Measurements from ENCODE around the gene ZNF154.

ZNF154 gene

DNA sequence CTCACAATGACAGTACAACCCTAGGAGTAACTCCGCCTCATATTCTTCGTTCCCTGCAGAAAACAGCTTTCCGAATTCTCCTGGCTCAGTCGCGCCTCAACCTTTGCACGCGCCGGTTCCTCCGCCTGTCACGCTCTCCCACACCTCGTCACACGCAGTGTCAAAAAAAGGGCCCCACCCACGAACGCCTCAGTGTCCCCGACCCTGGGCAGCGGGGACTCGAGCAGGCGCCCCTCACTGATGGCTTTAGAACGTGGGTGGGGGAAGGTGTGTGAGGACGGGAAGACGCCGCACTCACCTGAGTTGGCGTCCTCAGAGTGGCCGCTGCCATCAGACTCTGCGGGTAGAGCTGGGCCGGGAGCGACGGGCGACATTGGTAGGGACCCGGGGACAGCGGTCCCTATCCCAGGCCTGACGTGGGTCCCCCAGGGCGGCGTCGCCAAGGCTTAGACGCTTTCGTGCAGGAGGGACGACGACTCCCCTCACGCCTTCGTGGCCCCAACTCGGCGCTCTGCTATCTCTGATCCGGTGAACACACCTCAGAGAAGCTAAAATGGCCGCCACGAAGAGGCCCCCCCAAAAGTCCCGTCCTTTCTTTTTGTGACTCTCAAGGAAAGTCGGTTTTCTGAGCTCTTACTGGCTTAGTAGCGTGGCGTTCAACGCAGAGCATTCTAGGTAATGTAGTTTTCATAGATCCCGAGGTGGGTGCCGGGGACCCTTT is at the start of gene ZNF154:
Gene ZNF154, minus strand, starts transcription at position 564 of the 721 bp plus-strand sequence. Its CDS starts 233 bp downstream, at position 331.
- TF ChIP-seq FOXM1 (IDR thresholded peaks at IDR 0.05; ENCODE audit: borderline replicate concordance, low read depth) (no peak), EP300 (IDR thresholded peaks at IDR 0.05; ENCODE audit: borderline replicate concordance) (no peak)

DNA sequence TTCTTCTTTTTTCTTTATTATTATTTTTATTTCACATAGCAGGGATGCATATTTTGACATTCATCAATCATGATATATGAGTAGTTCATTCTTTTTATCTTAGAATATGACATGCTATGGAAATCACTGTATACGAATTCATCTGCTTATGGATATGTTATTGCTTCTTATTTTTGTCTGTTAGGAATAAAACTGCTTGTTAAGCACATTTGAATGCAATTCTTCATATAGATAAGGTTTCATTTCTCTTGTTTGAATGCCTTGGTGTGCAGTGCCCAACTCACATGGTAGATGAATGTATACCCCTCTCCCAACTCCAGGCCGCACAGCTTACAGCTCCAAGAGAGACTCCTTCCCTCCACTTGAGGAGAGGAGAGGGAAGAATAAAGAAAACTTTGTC is 48.9 kb upstream of the ZNF154 start:
- TF ChIP-seq EP300 (IDR thresholded peaks at IDR 0.05; ENCODE audit: borderline replicate concordance) (no peak), RAD21 (IDR thresholded peaks at IDR 0.05; ENCODE audit: low read depth) (no peak), EGR1 (IDR thresholded peaks at IDR 0.05) (no peak), MAX (IDR thresholded peaks at IDR 0.05) (no peak), TEAD4 (IDR thresholded peaks at IDR 0.05) (no peak), CEBPB (IDR thresholded peaks at IDR 0.05) (no peak), TCF12 (IDR thresholded peaks at IDR 0.05; ENCODE audit: low read depth) (no peak), FOXM1 (IDR thresholded peaks at IDR 0.05; ENCODE audit: borderline replicate concordance, low read depth) (no peak)

- TF ChIP-seq NFIC (IDR thresholded peaks at IDR 0.05) (no peak), TCF12 (IDR thresholded peaks at IDR 0.05; ENCODE audit: low read depth) (no peak), ZBTB7A (IDR thresholded peaks at IDR 0.05; ENCODE audit: low read depth) (no peak), REST (IDR thresholded peaks at IDR 0.05; ENCODE audit: low read depth) (no peak), EP300 (IDR thresholded peaks at IDR 0.05; ENCODE audit: borderline replicate concordance) (no peak), MAX (IDR thresholded peaks at IDR 0.05) (no peak), CEBPB (IDR thresholded peaks at IDR 0.05) (no peak)
Observed at GRCh38 chr19:57755031-57755430, 46.0 kb upstream of the ZNF154 start.

DNA sequence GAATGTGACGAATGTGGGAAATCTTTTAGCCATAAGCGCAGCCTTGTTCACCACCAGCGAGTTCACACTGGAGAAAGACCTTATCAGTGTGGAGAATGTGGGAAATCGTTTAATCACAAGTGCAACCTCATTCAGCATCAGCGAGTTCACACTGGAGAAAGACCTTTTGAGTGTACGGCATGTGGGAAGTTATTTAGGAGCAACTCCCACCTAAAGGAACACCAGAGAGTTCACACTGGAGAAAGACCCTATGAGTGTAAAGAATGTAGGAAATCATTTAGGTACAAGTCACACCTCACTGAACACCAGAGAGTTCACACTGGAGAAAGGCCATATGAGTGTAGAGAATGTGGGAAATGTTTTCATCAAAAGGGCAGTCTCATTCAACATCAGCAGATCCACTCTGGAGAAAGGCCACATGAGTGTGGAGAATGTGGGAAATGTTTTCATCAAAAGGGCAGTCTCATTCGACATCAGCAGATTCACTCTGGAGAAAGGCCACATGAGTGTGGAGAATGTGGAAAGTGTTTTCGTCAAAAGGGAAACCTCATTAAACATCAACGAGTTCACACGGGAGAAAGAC is 45.2 kb upstream of the ZNF154 start:
- no peak for TF ChIP-seq TEAD4 (IDR thresholded peaks at IDR 0.05)

- TF ChIP-seq TCF12 (IDR thresholded peaks at IDR 0.05; ENCODE audit: low read depth) (no peak), CEBPB (IDR thresholded peaks at IDR 0.05) (no peak), CREB1 (IDR thresholded peaks at IDR 0.05; ENCODE audit: low read depth) (no peak), NFIC (IDR thresholded peaks at IDR 0.05) (no peak), RAD21 (IDR thresholded peaks at IDR 0.05; ENCODE audit: low read depth) (no peak), EP300 (IDR thresholded peaks at IDR 0.05; ENCODE audit: borderline replicate concordance) (no peak), REST (IDR thresholded peaks at IDR 0.05; ENCODE audit: low read depth) (no peak), YY1 (IDR thresholded peaks at IDR 0.05; ENCODE audit: low read depth) (no peak), FOXM1 (IDR thresholded peaks at IDR 0.05; ENCODE audit: borderline replicate concordance, low read depth) (no peak), TEAD4 (IDR thresholded peaks at IDR 0.05) (no peak), MAX (IDR thresholded peaks at IDR 0.05) (no peak), TAF1 (IDR thresholded peaks at IDR 0.05; ENCODE audit: low read depth) (no peak), EGR1 (IDR thresholded peaks at IDR 0.05) (no peak)
- TF ChIP-seq, protein P1, sequence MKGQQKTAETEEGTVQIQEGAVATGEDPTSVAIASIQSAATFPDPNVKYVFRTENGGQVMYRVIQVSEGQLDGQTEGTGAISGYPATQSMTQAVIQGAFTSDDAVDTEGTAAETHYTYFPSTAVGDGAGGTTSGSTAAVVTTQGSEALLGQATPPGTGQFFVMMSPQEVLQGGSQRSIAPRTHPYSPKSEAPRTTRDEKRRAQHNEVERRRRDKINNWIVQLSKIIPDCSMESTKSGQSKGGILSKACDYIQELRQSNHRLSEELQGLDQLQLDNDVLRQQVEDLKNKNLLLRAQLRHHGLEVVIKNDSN (IDR thresholded peaks at IDR 0.05) = no peak
Observed at GRCh38 chr19:57748029-57748428, 39.0 kb upstream of the ZNF154 start.

GRCh38 chr19:57747472-57747807 is 38.4 kb upstream of the ZNF154 start:
- no peak for TF ChIP-seq CEBPB (IDR thresholded peaks at IDR 0.05)
- TF ChIP-seq TAF1 (IDR thresholded peaks at IDR 0.05; ENCODE audit: low read depth) = no peak
- no peak for TF ChIP-seq TCF12 (IDR thresholded peaks at IDR 0.05; ENCODE audit: low read depth)
- TF ChIP-seq ZBTB7A (IDR thresholded peaks at IDR 0.05; ENCODE audit: low read depth) = no peak
- no peak for TF ChIP-seq RAD21 (IDR thresholded peaks at IDR 0.05; ENCODE audit: low read depth)
- no peak for TF ChIP-seq YY1 (IDR thresholded peaks at IDR 0.05; ENCODE audit: low read depth)

All from Ishikawa (cell line).